ENCODE data around the gene CCDC91.

DNA sequence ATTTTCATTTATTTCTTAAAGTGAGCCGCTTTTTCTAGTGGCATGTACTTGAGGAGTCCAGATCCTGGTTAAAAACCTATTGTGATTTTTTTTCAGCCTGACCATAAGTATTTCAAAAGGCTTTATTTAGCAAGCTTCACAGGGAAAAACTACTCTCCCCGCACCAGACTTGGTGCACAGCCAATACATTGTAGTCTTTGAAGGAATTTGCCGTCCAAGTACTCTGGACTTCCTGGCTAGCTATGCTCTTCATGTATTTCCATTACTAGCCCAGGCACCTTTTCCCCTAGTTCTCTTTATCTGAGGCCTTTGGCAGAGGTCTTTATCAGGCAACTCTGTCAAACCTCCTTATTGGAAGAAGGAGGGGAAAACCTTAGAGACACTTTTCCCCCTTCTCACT, 234.7 kb downstream of the CCDC91 start:
- TF ChIP-seq, protein P1, sequence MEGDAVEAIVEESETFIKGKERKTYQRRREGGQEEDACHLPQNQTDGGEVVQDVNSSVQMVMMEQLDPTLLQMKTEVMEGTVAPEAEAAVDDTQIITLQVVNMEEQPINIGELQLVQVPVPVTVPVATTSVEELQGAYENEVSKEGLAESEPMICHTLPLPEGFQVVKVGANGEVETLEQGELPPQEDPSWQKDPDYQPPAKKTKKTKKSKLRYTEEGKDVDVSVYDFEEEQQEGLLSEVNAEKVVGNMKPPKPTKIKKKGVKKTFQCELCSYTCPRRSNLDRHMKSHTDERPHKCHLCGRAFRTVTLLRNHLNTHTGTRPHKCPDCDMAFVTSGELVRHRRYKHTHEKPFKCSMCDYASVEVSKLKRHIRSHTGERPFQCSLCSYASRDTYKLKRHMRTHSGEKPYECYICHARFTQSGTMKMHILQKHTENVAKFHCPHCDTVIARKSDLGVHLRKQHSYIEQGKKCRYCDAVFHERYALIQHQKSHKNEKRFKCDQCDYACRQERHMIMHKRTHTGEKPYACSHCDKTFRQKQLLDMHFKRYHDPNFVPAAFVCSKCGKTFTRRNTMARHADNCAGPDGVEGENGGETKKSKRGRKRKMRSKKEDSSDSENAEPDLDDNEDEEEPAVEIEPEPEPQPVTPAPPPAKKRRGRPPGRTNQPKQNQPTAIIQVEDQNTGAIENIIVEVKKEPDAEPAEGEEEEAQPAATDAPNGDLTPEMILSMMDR (conservative IDR thresholded peaks at IDR 0.05 in 1 of 2, IDR thresholded peaks at IDR 0.05 in 1 of 2; ENCODE audit: low read depth in 1 of 2, low read length in 2 of 2), result no peak
- TF ChIP-seq EZH2 (IDR thresholded peaks at IDR 0.05; ENCODE audit: low read length, missing control alignments), result no peak

Measured in fibroblast of lung (primary cell).